GM18499 (cell line): Measurements from ENCODE around the gene PEX13.
A peak's percentile ranks its signal among the peaks of the same experiment; 100 is the strongest.
"Not testable (repeated sequence)": the region's sequence is repeated elsewhere in the genome, so short reads cannot be mapped to it uniquely, and the experiment has no call there.

Experiments
- ATAC-seq: cut with Tn5 transposase; IDR thresholded peaks from one replicate; pipeline ENCODE4 v1.9.1; 2021; ENCODE audit warnings: moderate number of reproducible peaks; ENCODE audit not compliant: insufficient read depth, unreplicated experiment

Gene PEX13

GRCh38 chr2:61005736-61006135 lies 11.8 kb upstream of the PEX13 start:
- ATAC-seq = no peak

- no peak for ATAC-seq
Measured at GRCh38 chr2:61006486-61007105, 10.9 kb upstream of the PEX13 start.

- ATAC-seq = no peak
Measured at GRCh38 chr2:61009355-61009754, 8.2 kb upstream of the PEX13 start.

- ATAC-seq = no peak
Measured at GRCh38 chr2:61011678-61012077, 5.8 kb upstream of the PEX13 start.

- not testable (repeated sequence) for ATAC-seq
Measured at GRCh38 chr2:61012303-61012702, 5.2 kb upstream of the PEX13 start.

GRCh38 chr2:61013382-61013781 lies 4.1 kb upstream of the PEX13 start:
- no peak for ATAC-seq

GRCh38 chr2:61014763-61015162 lies 2.8 kb upstream of the PEX13 start:
- ATAC-seq = no peak

GRCh38 chr2:61015976-61016375 lies 1.5 kb upstream of the PEX13 start:
- ATAC-seq = no peak

- no peak for ATAC-seq
Measured at GRCh38 chr2:61016392-61017002, 1.0 kb upstream of the PEX13 start.

GRCh38 chr2:61017003-61017555 lies 441 bp upstream of the PEX13 start:
- ATAC-seq = peak; percentile 28

GRCh38 chr2:61018318-61018755 lies 817 bp downstream of the PEX13 start:
- ATAC-seq = no peak

GRCh38 chr2:61018798-61019197 lies 1.3 kb downstream of the PEX13 start:
- ATAC-seq = no peak

- no peak for ATAC-seq
Measured at GRCh38 chr2:61021228-61021660, 3.7 kb downstream of the PEX13 start.

- no peak for ATAC-seq
Measured at GRCh38 chr2:61023670-61024069, 6.2 kb downstream of the PEX13 start.

GRCh38 chr2:61029533-61029932 lies 12.0 kb downstream of the PEX13 start:
- ATAC-seq = no peak

GRCh38 chr2:61034592-61034991 lies 17.1 kb downstream of the PEX13 start:
- ATAC-seq = not testable (repeated sequence)

- not testable (repeated sequence) for ATAC-seq
Measured at GRCh38 chr2:61036643-61037042, 19.1 kb downstream of the PEX13 start.

- no peak for ATAC-seq
Measured at GRCh38 chr2:61042807-61043206, 25.3 kb downstream of the PEX13 start.

GRCh38 chr2:61044636-61045035 lies 27.1 kb downstream of the PEX13 start:
- ATAC-seq = no peak

- ATAC-seq = no peak
Measured at GRCh38 chr2:61045226-61045625, 27.7 kb downstream of the PEX13 start.

GRCh38 chr2:61045999-61046398 lies 28.5 kb downstream of the PEX13 start:
- ATAC-seq = no peak

GRCh38 chr2:61055557-61055956 lies 38.0 kb downstream of the PEX13 start:
- no peak for ATAC-seq
